ENCODE results near the gene CTXND2.

The CTXND2 gene

GRCh38 chr1:150905301-150905700, 18.4 kb downstream of the CTXND2 start:
- Histone ChIP-seq H3K79me2 (ENCODE audit: insufficient read depth, low read length) (no peaks in the 10 kb centered on the region), H3F3A (ENCODE audit: insufficient read depth) (no peaks in the 10 kb centered on the region), H2AFZ (ENCODE audit: low read depth, low read length, severe bottlenecking) (no peak overlapping the region), H3K9ac (ENCODE audit: low read length) (no peak overlapping the region), H3K4me3 (ENCODE audit: insufficient read depth, low read length, poor library complexity, severe bottlenecking) (no peak overlapping the region), H3K9me2 (replicated peaks; ENCODE audit: insufficient read depth, low read length) (no peaks in the 10 kb centered on the region), H4K20me1 (ENCODE audit: low read depth, low read length) (no peaks in the 10 kb centered on the region), H3K27ac (ENCODE audit: low read depth, low read length) (no peak overlapping the region), H3K27me3 (ENCODE audit: low read length) (no peaks in the 10 kb centered on the region), H3K36me3 (ENCODE audit: low read length) (no peaks in the 10 kb centered on the region), H3K9me3 (ENCODE audit: insufficient read depth, low read length) (no peaks in the 10 kb centered on the region), H3K4me2 (ENCODE audit: low read depth, low read length, poor library complexity, severe bottlenecking) (no peak overlapping the region)
- no peak for TF ChIP-seq EZH2phosphoT487 (conservative IDR thresholded peaks at IDR 0.05; ENCODE audit: low read length)
- TF ChIP-seq, protein P1, sequence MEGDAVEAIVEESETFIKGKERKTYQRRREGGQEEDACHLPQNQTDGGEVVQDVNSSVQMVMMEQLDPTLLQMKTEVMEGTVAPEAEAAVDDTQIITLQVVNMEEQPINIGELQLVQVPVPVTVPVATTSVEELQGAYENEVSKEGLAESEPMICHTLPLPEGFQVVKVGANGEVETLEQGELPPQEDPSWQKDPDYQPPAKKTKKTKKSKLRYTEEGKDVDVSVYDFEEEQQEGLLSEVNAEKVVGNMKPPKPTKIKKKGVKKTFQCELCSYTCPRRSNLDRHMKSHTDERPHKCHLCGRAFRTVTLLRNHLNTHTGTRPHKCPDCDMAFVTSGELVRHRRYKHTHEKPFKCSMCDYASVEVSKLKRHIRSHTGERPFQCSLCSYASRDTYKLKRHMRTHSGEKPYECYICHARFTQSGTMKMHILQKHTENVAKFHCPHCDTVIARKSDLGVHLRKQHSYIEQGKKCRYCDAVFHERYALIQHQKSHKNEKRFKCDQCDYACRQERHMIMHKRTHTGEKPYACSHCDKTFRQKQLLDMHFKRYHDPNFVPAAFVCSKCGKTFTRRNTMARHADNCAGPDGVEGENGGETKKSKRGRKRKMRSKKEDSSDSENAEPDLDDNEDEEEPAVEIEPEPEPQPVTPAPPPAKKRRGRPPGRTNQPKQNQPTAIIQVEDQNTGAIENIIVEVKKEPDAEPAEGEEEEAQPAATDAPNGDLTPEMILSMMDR (IDR thresholded peaks at IDR 0.05; ENCODE audit: insufficient read depth, low read length, poor library complexity, severe bottlenecking): no peak

DNA sequence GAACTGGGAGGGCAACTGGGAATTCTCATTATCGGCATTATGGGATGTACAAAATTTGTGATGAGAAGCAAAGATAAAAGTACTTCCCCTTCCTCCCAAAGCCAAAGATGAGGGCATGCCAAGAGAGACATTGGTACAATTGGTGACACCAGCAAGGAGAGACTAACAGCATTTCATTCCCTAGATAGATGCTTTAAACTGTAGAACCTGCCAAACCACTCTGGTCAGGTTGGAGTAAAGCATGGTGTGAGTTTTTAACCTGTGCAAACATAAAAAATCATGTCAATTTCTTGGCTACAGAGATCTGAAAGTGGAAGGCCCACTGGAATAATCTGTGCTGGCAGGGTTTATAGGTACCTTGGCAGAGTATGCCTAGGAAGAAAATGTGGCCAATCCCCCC, 19.4 kb downstream of the CTXND2 start:
- H2AFZ ChIP-seq (ENCODE audit: low read depth, low read length, severe bottlenecking): no peak overlapping the region
- H3K36me3 ChIP-seq (ENCODE audit: low read length): no peaks in the 10 kb centered on the region
- no peaks in the 10 kb centered on the region for H3F3A ChIP-seq (ENCODE audit: insufficient read depth)

GRCh38 chr1:150906813-150907212, 19.9 kb downstream of the CTXND2 start:
- no peak overlapping the region for H3K4me2 ChIP-seq (ENCODE audit: low read depth, low read length, poor library complexity, severe bottlenecking)
- H3K9me2 ChIP-seq (replicated peaks; ENCODE audit: insufficient read depth, low read length): no peaks in the 10 kb centered on the region
- no peaks in the 10 kb centered on the region for H3K79me2 ChIP-seq (ENCODE audit: insufficient read depth, low read length)
- no peak overlapping the region for H2AFZ ChIP-seq (ENCODE audit: low read depth, low read length, severe bottlenecking)
- H3K9me3 ChIP-seq (ENCODE audit: insufficient read depth, low read length): no peaks in the 10 kb centered on the region
- no peak overlapping the region for H3K4me3 ChIP-seq (ENCODE audit: insufficient read depth, low read length, poor library complexity, severe bottlenecking)
- H3K36me3 ChIP-seq (ENCODE audit: low read length): no peaks in the 10 kb centered on the region
- no peak overlapping the region for H3K27ac ChIP-seq (ENCODE audit: low read depth, low read length)
- no peak overlapping the region for H3K9ac ChIP-seq (ENCODE audit: low read length)
- no peaks in the 10 kb centered on the region for H3F3A ChIP-seq (ENCODE audit: insufficient read depth)
- H4K20me1 ChIP-seq (ENCODE audit: low read depth, low read length): no peaks in the 10 kb centered on the region
- no peak for TF ChIP-seq EZH2phosphoT487 (conservative IDR thresholded peaks at IDR 0.05; ENCODE audit: low read length)
- TF ChIP-seq, protein P1 (IDR thresholded peaks at IDR 0.05; ENCODE audit: insufficient read depth, low read length, poor library complexity, severe bottlenecking): no peak
- H3K27me3 ChIP-seq (ENCODE audit: low read length): no peaks in the 10 kb centered on the region

More for the DNA sequence above, 19.4 kb downstream of the CTXND2 start:
- no peaks in the 10 kb centered on the region for H3K79me2 ChIP-seq (ENCODE audit: insufficient read depth, low read length)
- no peak overlapping the region for H3K27ac ChIP-seq (ENCODE audit: low read depth, low read length)
- no peak for TF ChIP-seq EZH2phosphoT487 (conservative IDR thresholded peaks at IDR 0.05; ENCODE audit: low read length)
- TF ChIP-seq, protein P1 (IDR thresholded peaks at IDR 0.05; ENCODE audit: insufficient read depth, low read length, poor library complexity, severe bottlenecking): no peak
- H3K27me3 ChIP-seq (ENCODE audit: low read length): no peaks in the 10 kb centered on the region
- no peak overlapping the region for H3K9ac ChIP-seq (ENCODE audit: low read length)
- H3K4me2 ChIP-seq (ENCODE audit: low read depth, low read length, poor library complexity, severe bottlenecking): no peak overlapping the region
- no peaks in the 10 kb centered on the region for H4K20me1 ChIP-seq (ENCODE audit: low read depth, low read length)
- H3K4me3 ChIP-seq (ENCODE audit: insufficient read depth, low read length, poor library complexity, severe bottlenecking): no peak overlapping the region
- no peaks in the 10 kb centered on the region for H3K9me3 ChIP-seq (ENCODE audit: insufficient read depth, low read length)
- no peaks in the 10 kb centered on the region for H3K9me2 ChIP-seq (replicated peaks; ENCODE audit: insufficient read depth, low read length)

Measured in SU-DHL-6 (cell line).